Hypothalamus (tissue), 51 donors: ENCODE measurements around the gene ACP1.

Experiments
- DNase-seq, 51 donors: peaks; one replicate each; lab custom pipeline; 2025; lab: John Stamatoyannopoulos, UW

The ACP1 gene

DNA sequence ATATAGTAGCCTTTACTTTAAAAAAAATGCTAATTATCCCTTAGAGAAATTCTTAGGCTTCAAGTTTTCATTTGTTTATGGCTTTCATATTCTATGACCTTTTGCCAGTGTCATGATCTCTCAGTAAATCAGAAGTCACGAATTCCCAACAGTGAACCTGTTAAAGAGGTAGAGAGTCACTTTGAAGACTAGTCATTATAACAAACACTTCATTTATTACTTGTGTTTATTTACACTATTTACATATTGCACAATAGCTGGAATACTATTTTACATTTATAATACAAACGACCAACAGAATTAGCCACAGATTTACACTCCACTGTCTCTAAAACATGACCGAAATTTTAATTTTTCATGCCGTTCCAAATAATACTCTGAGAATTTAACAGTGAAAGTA, 14.6 kb downstream of the ACP1 start:
- DNase-seq: no peak

DNA sequence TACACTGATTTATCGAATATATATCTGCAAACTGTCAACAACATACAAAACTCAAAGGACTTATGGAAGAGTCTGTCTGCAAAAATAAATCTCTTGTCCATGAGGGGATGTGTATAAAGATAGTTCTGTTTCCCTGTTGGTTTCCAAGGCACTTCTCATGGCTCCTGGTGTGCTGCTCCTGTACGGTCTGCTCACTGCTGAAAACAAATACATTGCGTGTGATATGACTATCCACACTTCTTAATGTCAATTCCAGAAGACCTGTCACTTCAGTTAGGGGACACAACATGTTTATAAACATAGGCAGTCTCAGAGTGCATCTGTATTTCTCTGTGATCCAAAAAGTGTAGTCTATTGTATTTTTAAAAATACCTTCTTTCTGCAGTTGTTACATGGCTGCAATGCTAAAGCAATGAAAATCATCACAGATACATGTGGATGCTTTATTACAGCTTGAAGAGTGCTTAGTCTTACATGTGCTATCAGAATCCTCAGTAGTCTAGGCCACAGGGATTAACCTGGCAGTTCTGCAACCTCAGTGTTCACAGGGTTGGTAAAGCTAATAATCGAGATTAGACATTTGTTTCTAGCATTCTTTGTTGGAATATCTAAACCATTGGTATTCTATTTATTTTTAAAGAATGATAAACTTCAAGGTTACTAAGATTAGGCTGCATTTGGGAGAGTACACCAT, 15.4 kb downstream of the ACP1 start:
- no peak for DNase-seq

DNA sequence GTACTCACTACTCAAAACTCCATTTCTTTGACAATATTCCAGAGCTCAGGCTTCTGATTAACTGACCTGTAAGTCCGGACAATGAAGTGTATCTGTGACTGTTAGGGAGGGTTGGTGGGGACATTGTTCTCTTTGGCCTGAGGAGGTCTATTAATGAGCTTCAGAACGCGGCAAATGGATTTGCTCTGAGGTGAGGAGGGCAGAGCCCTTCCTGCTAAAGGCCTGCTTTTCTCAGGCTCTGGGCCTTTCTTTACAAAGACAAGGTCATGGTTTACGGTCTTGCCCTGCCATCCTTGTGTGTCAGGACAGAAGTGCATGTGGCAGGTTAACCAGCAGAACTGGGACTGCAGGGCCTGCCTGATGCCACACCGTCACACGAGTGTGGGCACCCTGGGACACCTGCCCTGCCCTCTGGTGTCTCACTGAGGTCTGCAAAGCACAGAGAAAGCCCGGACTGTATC, 15.9 kb downstream of the ACP1 start:
- DNase-seq: no peak

DNA sequence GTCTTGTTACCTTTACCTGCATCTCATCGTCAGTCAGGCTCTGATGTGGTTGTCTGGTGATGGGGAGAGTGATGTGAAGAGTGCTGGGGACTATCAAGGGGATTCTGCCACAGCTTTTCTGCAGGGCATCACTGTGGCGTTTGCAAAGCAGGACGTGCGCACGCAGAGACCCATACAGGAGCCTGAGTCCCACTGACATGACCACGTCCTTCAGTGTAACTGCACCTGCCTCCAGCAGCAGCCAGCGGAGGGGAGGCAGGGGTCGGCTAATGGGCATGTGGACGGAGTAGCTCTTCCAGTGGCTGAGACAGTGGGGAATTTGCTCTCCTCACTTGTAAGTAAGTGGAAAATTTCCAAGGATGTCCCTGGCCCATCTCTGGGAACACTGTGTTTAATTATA, 16.6 kb downstream of the ACP1 start:
- no peak for DNase-seq

DNA sequence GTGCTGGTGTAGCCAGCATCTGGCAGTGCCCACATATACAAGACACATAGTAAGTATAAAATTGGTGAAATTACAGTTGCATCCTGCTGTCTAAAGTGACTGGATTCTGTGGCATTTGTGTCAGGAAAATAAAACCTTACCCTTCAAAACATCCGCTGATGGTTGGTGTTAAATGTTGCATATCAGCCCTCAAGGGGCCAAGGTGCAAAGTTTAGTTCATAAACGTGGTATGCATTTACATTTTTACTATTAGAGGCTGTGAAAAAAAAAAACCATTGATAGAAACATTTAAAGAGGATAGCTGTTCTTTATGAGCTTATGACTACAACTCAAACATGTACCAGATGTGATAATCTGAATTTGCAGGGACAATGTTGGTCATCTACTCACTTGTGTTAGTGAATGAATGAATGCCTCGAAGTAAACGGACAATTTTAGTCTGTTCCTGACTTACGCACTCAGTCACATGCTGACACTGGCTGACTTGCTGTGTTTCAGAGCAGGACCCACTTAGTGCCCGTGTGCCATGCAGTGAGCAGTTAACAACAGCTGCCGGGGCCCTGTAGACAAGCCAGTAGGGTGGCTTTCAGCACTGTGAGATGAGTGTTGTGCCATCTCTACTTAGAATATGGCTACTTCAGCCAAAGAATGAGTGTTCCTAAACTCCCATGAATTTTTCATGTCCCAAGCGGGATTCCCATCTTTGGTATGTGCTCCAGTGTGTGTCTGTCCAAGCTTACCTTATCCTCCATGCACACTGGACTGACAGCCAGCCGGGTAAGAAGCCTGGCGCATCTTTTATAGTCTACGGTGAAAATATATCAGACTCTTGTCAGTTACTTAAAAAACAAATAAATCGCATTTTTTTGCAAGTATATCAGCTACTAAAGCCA, 17.9 kb downstream of the ACP1 start:
- DNase-seq: no peak

DNA sequence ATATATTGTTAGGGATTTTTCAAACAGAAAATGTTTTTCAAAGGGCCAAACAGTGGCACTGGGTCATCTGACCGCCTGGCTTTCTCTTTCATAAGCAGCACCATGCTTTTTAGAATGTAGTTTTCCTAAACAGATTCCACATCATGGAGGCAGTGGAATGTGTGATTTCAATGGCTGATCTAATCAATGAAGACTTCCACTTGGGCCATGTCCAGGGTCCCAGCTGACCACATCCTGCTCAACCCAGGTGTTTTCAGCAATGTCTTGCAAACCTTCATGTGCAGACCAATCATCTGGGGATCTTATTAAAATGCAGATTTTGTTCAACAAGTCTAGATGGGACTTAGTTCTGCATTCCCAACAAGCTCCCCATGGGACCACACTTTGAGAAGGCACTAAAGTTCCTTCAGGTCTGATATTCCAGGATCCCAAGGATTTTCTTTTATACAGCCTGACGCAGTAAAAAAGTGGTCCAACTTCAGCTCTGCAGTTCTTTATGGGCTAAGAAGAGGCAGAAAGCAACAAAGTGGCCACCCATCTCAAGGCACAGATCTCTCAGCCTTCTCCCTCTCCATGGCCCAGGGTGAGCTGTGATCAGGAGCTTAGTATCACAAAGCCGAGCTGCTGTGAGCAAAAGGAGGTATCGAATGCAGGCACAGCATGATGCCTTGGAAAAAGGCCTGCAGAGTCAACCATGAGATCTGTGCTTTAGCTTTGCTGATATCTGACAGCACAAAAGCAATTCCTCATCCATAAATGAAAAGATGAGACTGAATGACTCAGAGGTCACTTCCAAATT, 19.4 kb downstream of the ACP1 start:
- DNase-seq: no peak

DNA sequence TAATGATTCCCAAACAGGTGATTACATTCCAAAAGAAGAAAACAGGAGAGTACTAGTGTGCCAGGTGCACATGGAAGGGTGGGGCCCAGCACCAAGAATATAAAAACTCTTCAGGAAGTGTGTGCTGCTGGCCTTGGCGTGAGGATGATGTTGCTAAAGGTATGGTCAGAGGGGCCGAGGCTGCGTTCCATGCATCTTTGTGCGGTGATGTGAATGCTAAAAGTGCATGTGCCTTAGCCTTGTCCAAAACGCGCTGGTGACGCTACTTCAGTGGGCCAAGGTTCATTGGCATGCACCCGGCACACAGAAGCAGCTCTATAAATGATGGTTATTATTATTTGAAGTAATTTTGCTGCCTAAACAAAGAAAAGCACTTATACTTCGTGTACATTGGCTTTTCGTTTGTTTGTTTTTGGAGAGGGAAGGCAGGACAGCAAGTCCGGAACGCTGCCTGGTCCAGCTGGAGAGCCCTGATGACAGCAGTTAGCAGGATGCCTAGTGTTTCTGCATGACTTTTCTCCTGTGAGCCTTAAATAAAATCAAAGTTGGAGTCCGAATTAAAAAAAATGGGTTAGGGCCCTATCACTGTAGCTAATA, 20.2 kb downstream of the ACP1 start:
- no peak for DNase-seq

DNA sequence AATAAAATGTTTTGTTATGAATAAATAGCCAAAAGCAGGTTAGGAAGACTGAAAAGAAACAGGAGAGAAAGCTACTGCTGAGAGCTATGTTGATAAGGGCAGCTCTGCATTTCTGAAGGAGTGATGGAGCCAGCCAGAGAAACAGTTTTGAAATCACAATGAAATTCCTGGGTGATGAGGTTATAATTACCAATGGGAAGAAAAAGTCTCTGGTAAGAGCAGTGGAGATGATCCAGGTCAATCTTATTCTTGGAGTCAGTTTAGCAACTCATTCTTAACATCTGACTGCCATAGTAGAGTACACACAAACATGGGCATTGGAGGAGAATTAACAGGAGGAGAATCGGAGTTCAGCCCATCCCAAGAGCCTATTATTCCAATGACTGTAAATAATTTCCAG, 20.8 kb downstream of the ACP1 start:
- no peak for DNase-seq

DNA sequence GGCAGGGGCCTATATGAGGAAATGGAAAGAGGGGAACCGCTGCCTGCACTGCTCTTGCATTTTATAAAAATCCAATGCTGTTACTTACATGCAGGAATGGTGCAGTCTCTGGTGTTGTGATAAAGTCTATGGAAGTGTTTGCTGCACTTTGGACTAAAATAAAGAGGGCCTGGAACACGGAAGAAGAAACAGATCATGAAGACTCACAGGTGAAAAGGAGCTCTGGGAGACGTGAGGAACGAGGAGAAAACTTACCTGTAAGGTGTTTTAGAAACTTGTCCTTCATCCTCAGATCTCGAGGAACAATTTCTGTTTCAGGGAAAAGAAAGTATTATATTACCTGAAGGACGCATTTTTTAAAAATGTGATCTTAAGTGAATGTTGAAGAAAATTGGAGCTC, 21.3 kb downstream of the ACP1 start:
- no peak for DNase-seq

DNA sequence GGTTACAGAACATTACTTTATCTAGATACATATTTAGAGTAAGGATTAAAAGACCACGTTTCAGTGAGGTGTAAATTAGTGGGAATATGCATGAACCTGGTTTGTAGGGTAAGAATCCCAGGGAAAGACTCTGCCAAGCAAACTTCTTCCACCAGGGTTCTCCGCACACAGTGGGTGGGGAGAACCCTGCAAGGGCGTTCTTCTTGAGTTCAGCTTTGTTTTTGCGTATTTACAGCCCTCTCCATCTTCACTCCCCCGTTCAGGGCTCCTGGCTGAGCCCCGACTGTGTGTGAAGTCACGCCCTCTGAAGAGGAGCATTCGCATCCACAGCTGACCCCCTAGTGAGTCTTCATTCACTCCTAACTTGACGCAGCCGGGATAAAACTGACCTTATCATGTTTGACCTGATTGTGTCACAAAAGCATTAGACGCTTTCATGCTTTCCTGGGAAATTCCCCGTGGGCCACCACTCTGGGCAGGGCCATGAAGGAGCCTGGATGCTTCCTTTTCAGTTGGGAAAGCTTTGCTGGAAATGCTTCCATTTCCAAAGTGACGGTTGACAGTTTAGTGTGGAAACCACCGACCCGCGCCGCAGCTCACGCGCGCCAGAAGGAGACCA, 22.1 kb downstream of the ACP1 start:
- no peak for DNase-seq

DNA sequence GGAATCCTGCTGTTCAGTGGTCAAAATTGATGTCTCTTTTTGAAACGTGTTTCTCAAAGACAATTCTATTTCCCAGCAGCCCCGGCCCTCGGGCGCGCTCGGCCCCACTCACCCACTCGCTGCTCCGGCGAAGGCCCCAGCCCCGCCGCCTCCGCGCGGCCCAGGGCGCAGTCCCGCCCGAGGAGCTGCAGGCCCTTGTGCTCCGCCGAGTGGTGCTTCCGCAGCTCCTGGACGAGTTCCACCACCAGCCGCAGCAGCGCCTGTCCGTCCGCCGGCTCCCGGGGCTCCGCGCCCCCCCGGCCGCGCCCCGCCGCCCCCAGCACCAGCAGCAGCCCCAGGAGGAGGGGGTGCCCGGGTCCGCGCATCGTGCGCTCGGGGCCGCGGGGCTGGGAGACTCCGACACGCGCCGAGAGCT, 22.7 kb downstream of the ACP1 start:
- peak in 1 of 51 donors; percentile 36 for DNase-seq

DNA sequence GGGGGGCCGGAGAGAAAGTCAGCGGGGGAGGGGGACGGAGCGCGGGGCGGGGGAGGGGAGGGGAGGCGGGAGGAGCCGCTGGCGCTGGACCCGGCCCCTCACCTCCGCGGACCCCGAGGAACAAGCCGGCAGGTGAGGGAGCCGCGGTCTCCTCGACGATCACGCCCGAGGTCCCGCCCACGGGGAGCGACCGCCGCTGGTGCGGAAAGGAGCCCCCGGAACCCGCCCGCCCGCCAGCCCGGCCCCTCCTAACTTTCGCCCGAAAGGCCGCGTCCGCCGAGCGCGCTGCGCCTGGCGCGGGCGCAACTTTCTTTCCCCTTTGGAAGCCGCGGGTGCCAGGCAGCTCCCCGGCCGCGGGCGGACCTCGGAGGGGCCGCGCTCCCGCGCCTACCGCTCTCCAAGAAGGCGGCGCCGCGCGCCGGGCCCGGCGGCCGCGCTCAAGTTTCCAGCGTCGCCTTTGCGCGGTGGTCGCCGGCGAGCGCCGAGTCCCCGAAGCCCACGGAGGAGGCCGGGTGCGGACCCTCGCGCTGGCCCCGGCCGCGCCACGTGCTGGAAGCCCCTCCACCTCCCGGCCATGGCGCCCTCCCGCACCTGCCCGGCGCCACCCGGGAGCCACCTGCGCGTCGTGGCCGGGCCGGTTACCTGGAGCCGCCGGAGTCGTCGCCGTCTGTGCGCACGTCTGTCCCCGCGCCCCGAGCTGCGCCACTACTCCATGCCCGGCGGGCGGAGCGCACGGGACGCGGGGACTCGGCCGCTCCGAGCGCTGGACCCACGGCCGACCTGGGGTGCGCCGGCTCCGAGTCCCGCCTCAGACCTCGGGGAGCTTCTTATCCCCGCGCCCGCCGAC, 23.4 kb downstream of the ACP1 start, which contains the start of gene ALKAL2:
TSS of gene ALKAL2 (minus strand) at position 181 of the 847 bp plus-strand sequence. CDS start 256 bp downstream, outside the sequence.
- no peak for DNase-seq

DNA sequence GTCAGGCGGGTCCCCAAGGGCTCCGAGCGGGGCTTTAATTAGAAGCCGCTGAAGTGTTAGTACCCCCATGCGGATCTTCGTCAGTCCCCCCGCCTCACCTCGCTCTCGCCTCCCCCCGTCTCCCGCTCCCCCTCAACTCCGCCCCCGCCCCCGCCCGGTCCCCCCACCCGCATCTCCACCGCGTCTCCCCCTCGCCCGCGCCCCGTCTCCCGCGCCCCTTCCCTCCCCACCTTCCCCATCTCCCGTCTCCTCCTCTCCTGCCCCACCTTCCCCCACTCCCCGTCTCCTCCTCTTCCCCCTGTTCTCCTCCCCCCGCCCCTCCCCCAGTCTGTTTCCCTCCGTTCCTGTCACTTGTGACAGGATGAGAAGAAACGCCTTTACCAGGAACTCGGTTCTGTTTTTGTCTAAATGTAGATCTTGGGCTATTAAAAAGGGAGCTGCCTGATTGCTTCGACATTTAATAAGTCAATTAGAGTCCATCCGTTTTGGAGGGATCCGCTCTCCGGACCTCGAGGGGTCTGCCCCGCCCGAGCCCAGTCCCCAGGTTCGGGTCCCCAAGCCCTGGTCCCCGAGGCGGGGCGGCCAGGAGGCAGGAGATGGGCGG, 24.1 kb downstream of the ACP1 start:
- DNase-seq: no peak

DNA sequence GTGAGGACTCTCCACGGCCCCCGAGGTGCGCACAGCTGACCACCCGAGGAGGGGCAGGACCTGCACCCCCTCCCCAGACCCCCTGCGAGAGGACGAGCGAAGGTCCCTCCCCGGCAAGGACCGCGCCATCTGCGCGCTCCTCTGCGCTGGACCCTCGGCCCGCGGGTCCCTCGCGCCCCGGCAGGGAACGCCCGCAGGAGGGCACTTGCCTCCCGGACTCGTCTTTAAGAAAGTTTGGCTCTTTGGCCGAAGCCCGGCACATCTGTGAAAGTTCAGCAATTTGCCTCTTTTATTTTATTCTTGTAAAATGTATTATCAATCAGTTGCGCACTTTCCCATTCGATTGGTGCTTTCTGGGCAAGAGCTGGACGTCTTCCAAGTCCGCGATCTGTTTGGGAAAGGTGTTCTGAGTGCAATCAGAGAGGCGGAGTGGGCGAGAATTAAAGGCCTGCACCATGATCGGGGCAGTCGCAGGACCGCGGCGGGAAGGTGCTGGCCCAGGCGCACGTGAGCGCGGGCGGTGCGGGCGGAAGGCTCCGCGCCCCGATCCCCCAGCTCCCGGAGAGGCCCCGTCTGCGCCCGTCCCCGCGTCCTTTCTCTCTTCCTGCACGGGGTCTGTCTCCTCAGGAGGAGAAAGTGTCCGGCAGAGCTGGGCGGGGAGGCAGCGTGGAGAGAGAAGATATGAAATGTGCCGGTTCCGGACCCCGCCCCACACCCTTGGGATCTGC, 24.8 kb downstream of the ACP1 start:
- peak in 2 of 51 donors; percentile 20 to 33 for DNase-seq

DNA sequence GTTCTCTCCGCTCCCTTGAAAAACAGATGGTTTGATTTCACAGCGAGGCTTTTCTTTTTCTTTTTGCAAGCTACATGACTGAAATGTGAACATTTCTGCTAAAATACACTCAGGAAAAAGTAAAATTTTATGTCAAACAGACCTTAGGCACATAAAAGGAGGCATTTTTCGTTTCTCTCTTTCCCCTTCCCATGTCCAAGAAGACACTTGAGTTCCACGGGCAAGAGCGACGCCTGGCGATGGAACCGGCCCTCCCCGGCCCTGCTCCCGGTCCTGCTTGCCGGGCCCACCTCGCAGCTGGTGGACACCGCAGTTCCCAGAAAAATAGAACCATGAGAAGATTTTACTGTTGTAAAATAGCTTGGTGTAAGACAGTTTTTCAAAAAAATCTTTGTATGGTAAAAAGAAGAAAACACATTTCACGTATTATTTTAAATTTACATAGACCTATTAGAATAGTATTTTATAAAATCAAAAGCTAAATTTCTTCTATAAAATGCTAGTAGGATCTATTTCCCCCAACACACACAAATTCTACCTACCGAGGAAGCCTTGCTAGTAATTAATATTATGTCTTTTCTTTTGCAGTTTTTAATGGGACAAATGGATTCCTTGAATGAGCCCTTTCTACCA, 25.5 kb downstream of the ACP1 start:
- DNase-seq: peak in 50 of 51 donors; percentile 6 to 86 (median 56)

DNA sequence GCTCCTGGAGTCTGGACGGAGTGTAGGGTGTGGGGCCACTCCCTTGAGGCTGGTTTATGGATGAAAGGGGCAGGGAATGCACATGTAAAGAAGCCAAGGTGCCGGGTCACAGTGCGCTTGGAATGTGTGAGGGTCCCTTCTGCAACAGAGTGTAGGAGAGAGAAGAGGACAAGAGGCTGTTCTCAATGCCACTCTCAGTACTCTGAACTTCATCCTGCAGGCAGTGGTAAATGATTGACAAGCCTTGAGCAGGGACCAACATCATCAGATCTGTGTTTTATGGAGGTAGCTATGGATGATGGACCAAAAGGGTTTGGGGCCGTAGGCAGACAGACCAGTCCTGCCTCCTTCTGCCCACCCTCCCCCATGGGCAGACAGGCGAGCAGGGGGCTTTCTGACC, 30.3 kb downstream of the ACP1 start:
- no peak for DNase-seq

DNA sequence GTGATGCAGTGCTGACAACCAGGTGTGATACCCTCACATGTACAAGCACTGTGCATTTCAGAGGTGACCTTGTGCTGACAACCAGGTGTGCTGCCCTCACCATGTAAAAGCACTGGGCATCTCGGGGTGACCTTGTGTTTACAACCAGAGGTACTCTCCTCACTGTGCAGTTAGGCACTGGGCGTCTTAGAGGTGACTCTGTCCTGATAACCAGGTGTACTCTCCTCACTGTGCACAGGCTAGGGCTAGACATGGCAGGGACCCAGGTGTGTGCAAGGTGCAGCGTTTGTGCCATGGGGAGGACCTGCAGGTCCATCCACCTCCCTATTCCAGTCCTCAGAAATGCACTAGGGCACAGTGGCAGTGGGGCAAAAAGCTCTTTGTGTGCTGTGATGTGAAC, 31.6 kb downstream of the ACP1 start:
- no peak for DNase-seq

DNA sequence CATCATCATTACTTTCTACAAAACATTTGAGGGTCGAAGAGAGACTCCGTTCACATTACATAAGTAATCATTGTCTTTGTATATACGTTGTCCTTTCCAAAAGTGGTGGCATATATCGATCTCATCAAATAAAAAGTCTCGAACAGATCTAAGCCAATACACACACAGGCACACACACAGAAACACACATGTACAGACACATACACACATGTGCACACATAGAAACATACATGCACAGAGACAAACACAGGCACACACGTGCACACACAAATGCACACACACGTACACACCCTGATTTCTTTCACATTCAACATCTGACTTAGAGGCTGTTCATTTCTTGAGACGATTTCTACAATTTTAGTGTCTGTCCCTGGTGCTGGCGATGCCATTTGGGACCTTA, 40.6 kb downstream of the ACP1 start:
- no peak for DNase-seq
